ENCODE measurements around the gene UBN1.
A peak's percentile ranks its signal among the peaks of the same experiment; 100 is the strongest.

The UBN1 gene

DNA sequence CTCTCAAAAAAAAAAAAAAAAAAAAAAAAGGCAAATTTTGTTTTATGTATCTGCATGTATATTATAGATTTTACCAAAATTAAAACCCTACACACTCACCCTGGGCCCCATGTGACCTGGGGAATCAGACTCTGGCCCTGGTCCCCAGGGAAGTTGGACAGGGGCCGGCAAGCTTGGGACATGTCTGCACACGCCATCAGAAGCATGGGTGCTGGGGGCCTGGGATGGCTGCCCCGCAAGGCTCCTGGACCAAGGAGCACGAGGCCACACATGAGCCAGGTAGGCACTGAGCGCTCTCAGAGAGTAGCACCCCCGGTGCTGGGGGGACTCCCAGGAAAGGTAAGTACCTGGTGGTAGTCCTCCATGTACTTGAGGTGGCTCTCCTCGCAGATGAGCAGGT, 50.0 kb downstream of the UBN1 start:
- no peak overlapping the region for H3K27ac ChIP-seq
- no peak for DNase-seq (ENCODE audit: low read depth, low spot score)

DNA sequence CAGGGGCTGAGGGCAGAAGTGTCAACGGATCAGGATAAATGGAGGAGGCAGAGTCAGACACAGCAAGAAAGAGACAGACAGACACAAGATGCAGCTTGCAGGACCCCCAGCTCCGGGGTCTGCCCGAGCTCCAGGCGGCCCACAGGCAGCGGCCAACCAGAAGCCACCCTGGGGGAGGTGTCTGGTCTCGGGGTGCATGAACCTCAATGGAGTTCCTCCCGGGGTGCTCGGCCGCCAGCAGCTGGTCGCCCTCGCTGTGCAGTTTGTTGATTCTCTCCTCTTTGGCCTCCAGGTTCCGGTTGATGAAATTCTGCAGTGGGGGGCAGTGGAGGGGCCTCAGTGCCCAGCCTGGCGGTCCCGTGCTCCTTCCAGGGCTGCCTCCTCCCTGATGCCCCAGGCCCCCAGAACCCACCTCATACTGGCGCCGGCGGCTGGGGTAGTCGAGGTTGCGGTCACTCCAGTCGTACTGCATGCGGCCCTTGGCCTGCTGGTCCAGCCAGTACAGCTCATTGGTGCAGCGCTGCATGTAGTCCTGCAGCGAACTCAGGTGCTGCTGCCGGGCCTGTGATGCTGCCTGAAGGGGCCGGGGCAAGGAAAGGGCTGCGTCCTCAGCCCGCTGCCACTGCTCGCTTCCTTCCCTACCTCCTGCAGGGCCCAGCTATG, 51.7 kb downstream of the UBN1 start:
- H3K27ac ChIP-seq, result no peak overlapping the region

DNA sequence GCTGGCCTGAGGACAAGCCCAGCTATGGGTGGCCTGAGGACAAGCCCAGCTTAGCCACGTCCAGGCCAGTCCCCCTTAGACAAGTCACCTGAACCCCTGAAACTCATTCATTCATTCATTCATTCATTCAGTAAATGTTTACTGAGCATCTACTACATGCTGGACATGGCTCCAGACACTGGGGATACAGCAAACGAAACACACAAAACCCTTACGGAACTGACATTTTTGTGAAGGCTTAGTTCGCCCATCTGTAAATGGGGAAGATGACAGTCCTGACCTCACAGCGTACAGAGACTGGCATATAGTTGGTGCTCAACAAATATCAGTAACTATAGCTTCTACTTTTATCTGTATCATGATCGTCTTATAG, 52.2 kb downstream of the UBN1 start:
- no peak overlapping the region for H3K27ac ChIP-seq
- DNase-seq (ENCODE audit: low read depth, low spot score), result no peak

More for the DNA sequence above, 51.7 kb downstream of the UBN1 start:
- no peak for DNase-seq (ENCODE audit: low read depth, low spot score)

DNA sequence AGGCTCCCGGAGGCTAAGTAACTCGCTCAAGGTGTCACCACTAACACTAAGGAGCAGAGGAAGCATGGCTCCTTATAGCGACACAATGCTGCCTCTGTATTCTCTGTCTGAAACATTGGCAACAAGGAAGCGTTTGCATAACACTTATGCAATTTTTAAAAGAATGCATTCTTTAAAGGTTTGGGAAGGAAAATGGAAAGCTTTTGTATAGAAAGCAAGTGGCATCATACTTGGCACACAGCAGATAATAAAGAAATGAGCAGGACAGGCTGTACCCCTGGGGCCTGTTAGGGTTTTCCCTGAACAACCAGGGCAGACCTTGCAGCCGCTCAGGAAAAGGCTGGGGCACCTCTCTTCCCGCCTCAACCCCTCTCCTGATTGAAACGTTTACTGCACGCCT, 52.8 kb downstream of the UBN1 start:
- no peak for DNase-seq (ENCODE audit: low read depth, low spot score)
- no peak overlapping the region for H3K27ac ChIP-seq

DNA sequence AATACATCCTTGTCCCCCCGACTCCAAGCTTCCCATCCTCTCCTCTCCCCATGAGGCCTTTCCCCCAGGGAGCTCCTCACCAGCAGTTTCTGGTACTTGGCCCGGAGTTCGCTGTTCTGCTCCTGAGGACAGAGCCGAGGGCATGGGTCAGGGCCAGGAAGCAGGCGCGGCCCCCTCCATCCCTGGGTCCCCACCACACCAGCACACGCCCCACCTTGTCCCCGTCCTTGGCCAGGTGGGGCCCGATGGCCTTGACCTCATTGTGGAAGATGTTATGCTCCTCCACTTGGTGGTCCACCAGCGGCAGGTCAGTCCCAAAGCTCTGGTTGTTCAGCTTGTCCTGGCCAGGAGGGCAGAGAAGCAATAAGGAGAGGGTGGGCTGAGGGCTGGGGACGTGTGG, 53.5 kb downstream of the UBN1 start:
- DNase-seq (ENCODE audit: low read depth, low spot score), result no peak

DNA sequence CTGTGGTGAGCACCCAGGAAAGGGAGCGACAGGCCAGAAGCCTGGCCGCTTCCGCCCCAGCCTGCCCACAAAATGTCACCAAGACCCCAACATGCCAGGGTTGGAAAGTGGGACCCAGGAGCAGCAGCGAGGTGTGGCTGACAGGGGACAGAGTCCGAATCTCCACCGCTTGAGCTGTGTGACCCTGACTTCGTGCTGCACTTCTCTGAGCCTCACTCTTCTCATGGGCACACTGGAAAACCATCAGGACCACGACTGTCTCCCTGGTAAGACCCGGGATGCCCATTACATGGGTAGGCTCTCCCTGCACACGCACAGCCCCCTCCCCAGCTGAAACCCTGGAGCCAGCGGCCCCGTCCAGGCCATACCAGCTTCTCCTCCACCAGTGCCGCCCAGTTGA, 54.8 kb downstream of the UBN1 start:
- H3K27ac ChIP-seq, result no peak overlapping the region
- no peak for DNase-seq (ENCODE audit: low read depth, low spot score)

More for the DNA sequence above, 53.5 kb downstream of the UBN1 start:
- no peak overlapping the region for H3K27ac ChIP-seq

DNA sequence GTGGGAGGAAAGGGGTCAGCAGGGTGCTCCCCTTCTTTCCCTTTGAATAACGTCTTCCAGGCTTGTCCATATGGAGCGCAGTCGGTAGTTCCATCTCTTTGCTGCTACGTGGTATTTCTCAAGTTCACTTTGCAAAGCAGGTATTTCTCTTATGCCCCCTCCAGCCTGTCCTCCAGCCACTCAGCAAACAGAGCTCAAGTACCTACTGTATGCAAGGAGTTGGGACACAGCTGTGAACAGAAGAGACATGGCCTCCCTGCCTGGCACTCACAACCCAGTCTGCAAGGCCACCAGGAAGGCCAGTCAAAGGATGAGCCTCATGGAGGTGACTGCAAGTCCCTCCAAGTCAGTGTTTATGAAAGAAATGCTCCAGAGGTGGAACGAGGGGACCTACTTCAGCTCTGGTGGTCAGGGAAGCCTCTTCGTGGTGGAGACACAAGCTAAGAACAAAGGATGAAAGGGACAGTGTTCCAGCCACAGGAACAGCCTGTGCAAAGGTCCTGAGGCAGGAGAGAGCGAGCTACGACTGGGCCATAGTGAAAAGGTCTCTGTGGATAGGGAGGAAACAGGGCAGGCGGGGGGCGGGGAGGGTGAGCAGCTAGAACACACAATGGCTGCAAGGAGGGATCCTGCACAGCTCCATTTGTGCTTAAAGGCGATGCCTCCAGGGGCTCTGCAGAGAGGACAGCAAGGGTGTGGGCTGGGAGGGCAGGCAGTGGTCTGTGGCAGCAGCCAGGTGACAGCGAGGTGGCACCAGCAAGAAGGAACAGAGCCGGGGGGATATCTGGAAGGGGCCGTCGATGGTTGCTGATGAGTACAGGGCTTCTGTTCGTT, 57.0 kb downstream of the UBN1 start:
- DNase-seq (ENCODE audit: low read depth, low spot score), result no peak
- no peak overlapping the region for H3K27ac ChIP-seq

DNA sequence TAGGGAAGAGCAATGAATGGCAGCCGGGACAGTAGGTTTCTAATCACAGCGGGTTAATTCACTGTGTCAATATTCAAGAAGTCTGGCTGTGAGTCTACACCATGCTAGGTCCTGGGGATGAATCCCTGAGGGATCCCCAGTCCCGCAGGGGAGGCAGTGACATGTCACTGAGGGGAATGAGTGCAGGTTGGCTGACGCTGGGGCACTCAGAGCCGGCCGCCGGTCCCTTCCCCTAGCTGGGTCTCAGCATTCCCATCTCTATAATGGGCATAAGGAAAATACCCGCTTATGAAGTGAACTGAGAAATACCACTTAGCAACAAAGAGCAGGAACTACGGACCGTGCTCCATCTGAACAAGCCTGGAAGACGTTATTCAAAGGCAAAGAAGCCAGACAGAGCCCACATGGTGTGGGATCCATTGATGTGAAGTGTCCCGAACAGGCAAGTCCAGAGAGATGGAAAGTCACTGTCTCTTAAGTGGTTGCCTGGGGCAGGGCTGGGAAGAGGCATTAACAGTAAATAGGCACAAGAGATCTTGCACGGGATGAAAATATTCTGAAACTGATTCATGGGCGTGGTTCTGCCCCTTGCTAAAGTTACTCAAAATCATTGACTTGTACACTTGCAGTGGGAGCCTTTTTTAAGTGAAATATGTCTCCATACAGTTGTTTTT, 57.8 kb downstream of the UBN1 start:
- no peak overlapping the region for H3K27ac ChIP-seq
- DNase-seq (ENCODE audit: low read depth, low spot score), result no peak

DNA sequence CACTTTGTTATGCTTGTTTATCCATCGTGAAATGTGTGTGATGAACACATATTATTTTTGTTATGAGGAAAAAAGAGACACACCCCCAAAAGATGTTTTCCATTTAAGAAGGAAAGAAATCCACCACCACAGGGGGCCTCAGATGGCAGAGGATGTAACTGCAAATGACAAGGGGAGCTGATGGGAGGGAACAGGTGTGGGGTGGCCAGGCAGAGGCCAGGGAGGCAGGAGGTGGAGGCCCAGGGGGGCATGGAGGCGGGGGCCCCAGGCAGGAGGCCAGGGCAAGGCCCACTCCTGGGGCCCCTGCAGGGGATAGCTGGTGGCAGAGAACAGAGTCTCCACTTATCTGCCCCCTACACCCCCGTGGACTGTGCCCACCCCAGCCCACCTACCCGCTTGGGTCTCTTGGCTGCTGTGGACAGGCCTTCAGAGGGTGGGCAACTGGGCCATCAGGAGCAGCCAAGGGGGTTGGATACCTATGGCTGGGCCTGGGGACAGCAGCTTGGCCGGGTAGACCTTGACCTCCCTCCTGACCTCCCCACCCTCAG, 61.6 kb downstream of the UBN1 start:
- no peak overlapping the region for H3K27ac ChIP-seq
- no peak for DNase-seq (ENCODE audit: low read depth, low spot score)

DNA sequence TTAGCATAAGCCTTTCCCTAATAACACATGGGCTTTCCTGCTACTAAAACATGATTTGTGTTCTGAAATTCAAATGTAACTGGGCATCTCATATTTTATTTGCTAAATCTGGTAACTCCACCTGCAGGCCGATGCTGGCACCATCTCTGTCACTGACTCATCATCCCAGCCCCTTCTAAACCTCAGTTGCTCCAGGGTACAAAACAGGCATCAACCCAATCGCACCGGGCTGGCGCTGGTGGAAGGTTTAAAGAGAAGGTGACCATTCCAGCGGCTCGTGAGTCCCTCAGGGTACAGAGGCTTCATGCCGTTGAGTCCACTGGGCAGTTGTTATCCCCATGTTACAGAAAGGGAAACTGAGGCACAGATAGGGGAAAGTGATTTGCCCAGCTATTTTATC, 62.5 kb downstream of the UBN1 start:
- H3K27ac ChIP-seq, result no peak overlapping the region
- no peak for DNase-seq (ENCODE audit: low read depth, low spot score)

DNA sequence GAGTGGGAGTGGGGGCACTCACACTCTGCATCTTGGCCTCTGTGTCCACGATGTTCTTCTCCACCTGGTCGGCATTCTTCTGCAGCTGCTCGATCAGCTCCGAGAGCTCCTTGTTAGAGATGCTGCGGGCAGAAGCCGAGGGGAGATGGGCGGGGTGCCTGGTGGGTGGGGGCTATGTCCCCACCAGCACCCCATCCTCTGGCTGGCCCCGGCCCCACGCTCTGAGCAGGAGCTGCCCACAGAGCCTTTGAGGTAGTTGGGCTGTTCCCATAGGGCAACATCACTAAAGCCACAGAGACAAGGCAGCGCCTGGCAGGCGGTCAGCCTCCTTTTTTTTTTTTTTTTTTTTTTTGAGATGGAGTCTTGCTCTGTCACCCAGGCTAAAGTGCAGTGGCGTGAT, 63.5 kb downstream of the UBN1 start:
- H3K27ac ChIP-seq, result no peak overlapping the region
- DNase-seq (ENCODE audit: low read depth, low spot score), result no peak

DNA sequence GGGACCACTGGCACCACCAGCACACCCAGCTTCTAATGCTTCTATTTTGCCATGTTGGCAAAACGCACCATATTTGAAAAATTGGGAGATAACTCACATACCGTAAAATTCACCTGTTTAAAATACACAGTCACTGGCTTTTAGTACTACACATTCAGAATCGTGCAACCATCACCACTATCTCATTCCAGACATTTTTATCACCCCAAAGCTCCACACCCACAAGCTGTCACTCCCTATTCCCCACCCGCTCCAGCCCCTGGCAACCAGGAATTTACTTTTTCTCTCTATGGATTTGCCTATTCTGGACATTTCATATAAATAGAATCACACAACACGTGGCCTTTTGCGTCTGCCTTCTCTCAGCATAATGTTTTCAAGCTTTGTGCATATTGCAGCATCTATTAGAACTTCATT, 64.7 kb downstream of the UBN1 start:
- peak overlapping the region; percentile 43 for H3K27ac ChIP-seq
- DNase-seq (ENCODE audit: low read depth, low spot score), result no peak

DNA sequence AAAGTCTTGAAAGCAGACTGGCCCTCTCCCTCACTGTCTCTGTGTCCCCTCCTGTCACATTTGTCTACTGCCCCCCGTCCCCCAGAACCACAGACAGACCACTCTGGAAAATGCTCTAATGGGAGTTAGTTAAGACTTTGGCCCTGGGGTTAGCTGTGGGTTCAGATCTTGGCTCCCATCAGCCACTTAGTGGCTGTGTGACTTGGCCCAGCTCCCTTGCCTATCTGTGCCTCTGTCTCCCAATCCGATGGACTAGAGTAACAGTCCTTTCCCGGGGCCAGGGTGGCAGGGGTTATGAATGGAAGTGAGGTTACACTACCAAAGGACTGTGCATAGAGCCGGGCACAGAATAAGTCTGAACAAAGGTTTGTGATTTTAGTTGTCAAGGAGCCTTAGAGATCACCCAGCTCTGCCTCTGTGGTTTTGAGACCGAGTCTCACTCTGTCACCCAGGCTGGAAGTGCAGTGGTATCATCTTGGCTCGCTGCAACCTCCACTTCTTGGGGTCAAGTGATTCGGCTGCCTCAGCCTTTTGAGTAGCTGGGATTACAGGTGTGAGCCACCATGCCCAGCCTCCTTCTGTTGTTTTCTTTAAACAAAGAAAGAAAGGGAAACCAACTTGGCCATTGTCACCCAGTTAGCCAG, 66.0 kb downstream of the UBN1 start:
- H3K27ac ChIP-seq, result peak overlapping the region; percentile 43
- DNase-seq (ENCODE audit: low read depth, low spot score), result no peak

DNA sequence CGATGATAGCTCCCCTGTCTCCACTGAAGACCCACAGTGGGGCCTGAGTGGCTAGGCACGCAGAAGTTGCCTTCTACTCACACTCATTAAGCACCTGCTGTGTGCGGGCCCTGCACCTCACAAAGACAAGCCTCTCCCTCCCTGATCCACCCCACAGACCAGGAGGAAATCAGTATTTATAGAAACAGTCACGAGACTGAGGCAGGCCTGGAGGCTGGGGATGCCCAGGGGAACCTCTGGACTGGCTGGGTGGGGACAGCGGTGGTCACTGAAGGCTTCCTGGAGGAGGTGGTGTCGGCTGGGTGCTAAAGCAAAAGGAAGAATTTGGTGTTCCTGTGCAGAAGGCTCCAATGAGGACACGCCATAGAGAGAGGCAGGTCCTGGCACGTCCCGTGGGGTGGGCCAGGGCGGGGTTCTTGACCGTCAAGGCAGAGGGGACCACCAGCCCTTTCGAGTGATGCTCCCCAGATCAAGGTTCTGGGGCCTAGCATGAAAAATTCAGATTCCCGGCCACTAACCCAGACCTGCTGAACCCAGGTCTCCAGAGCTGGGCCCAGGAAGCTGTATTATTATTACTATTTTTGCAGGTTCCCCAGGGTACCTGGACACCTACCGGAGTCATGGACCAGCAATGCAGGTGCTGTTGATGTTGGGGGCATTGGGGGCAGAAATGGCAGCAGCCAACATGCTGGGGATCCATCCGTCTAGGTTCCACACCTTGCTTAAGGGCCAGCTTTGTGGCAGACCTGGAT, 66.7 kb downstream of the UBN1 start:
- DNase-seq (ENCODE audit: low read depth, low spot score), result no peak
- H3K27ac ChIP-seq, result peak overlapping the region; percentile 43

DNA sequence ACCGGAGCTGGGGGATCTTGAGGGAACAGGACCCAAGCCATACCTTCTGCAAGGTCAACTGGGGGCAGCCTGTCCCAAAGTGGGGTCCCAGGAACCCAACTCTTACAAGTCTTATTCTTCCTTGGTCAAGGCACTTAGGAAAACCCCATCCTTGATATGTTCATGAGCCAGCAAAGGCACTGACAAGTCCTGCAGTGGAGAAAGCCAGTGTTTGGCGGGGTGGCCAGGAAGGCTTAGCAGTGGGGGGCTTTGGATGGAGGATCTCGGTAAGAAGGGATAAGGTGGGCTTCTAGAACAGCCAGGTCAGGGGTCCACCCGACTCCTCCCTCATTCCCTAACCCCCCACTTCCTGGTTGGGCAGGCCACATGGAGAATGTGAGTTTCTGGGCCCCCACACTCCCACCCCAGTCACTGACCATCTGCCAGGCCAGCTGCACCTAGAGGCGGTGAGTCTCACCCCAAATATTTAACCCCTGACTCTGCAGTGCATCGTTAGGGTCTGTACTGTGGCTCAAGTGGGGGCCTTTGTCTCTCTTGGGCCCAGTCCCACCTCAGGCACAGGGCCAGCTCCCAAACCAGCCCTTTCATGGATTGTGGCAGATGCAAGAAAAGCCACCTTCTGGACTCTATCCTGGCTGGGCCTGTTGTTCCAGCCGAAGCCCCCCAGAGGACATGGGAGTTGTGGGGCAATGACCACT, 67.4 kb downstream of the UBN1 start:
- no peak overlapping the region for H3K27ac ChIP-seq
- DNase-seq (ENCODE audit: low read depth, low spot score), result no peak

DNA sequence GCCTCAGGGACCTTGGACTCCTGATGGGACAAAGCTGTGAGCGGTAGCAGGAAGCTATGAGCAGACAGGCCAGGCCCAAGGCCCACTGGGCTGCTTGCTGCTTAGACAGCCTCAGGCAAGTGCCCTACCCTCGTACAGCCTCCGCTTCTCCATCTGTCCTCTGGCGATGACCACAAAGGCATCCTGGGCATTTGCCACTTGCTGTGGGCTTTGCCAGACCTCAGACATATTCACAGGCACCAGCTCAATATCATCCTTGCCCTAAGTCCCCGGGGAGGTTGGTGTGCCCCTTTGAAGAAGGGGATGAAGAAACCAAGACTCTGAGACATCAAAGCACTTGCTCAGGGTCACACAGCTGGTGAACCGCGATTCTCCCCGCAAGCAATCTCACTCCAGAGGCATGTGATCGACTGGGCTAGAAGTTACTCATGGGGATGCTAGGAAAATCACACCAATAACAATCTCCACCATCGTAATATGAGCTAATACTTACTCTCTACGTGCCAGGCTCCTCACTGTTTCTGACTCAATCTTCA, 68.0 kb downstream of the UBN1 start:
- no peak for DNase-seq (ENCODE audit: low read depth, low spot score)

DNA sequence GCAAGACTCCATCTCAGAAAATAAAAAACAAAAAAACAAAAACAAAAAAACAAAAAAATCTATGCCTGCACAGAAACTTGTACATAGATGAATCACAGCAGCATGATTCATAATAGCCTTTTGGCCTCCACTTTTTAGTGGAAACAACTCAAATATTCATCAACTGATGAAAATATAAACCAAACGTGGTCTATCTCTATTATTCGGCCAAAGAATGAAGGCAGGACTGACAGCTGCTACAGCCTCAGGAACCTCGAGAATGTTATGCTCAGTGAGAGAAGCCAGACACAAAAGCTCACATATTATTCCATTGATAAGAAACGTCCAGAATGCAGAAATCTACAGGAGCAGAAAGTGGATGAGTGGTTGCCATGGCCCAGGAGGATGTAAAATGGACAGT, 69.8 kb downstream of the UBN1 start:
- DNase-seq (ENCODE audit: low read depth, low spot score), result no peak
- peak overlapping the region; percentile 86 for H3K27ac ChIP-seq

More for the DNA sequence above, 68.0 kb downstream of the UBN1 start:
- H3K27ac ChIP-seq, result no peak overlapping the region

DNA sequence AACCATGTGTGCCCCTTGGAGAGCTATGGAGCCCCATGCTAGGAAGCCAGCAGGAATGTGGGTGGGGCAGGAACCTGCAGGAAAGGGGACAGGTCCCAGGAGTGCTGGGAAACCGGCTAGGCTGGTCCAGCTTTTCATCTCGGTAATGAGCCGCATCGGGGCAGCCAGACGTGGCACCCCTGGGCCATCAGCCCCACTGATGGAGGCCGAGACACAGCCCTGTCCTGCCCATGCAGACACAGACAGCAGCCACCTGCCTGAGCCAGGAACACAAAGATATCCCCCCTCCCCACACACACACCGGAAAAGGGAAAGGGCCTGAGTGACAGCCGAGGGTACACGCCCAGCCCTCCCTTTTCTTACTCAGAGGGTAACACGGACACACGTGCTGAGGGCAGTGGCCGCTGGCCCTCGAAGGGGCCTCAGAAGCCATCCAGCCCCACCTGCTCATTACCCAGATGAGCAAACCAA, 71.5 kb downstream of the UBN1 start:
- DNase-seq (ENCODE audit: low read depth, low spot score), result no peak

DNA sequence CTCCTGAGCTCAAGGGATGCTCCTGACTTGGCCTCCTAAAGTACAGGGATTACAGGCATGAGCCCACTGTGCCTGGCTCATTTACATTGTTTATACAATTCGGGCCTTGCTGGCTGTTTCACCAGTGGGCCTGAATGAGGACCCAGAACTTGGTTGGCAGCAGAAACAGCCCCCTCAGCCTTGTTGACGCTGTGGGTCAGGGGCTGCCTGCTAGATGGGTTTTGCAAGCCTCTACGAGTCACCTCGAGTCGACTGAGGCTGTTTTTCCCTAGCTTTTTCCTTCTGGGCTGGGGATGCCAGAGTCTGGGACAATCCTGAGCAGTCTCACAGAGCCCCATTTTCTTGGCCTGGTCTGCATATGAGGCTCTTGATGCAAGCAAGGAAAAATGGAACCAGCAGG, 73.5 kb downstream of the UBN1 start:
- H3K27ac ChIP-seq, result peak overlapping the region; percentile 86
- DNase-seq (ENCODE audit: low read depth, low spot score), result no peak

More for the DNA sequence above, 71.5 kb downstream of the UBN1 start:
- peak overlapping the region; percentile 86 for H3K27ac ChIP-seq

All from epithelial cell of prostate (primary cell).